GM18909 (cell line): ENCODE results near the gene MAPK6.
"Not testable (repeated sequence)": the region's sequence is repeated elsewhere in the genome, so short reads cannot be mapped to it uniquely, and the experiment has no call there.

Source experiments
- ATAC-seq: cut with Tn5 transposase; IDR thresholded peaks from one replicate; pipeline ENCODE4 v1.9.1; 2021; ENCODE audit warnings: mild to moderate bottlenecking; ENCODE audit not compliant: unreplicated experiment, poor library complexity

Gene MAPK6

DNA sequence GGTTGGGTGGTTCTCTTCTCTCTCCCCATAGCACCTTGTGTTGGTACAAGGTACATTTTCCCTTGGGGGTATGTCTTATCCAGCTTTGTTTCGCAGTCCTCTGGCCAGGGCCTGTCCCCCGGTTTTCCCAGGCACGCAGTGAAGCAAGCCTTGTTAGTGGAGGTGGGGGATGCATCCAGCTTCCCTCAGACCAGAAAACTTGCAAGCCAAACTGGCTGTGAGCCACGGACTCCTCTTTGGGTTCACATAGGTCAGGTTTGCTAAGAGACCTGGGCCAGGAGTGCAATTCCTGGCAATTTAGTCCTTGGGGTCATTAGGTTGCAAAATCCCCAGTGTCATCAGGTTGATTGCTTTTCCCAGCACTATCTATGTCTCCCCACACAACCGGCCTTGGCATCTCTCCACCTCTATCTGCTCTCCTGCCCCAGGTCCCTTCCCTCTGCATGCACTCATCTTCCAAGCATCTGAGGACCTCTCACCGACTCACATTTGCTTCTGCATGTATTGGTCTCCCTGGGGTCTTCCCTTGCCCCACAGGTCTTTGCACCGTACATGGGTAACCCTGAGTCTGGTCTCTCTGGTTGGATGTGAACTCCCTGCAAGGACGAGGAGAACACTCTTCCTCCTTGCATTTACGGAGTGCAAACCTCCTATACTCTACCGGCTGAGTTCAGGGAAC lies 59.3 kb downstream of the MAPK6 start:
- no peak for ATAC-seq

DNA sequence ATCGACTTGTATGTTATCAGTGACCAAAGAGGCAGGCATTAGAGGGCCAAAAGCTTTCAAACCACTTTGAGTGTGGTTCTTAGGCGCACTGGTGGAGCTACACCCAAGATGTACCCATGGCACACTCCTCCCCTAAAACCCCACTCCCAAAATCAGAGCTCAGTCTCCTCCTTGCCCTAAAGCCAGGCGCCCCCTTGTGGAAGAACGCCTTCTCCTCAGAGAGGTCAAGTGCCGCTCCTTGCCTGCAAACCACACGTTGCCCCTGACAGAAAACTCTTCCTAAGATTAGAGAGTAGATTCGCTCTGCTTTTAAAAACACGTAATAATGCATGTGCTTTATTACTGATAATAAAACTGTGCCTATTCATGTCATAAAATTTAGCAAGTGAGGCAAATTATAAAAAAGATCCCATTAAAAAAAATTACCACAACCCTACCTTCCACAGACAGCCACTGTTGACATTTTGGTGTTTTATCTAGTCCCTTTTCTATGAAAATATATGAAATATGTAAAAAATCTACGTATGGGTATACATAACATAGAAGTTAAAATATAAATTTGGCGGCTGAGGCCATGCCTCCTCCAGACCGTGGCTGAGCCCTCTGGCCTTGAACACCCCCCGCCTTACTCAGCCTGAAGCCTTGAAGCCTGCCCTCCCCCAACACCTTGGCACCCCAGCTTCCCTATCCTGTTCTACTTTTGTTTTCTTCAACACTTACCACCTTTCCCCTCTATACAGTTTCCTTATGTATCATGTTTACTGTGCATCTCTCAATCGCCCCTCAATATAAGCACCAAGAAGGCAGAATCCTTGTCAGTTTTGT lies 60.1 kb downstream of the MAPK6 start:
- peak; percentile 42 for ATAC-seq

GRCh38 chr15:52080031-52080430 lies 61.0 kb downstream of the MAPK6 start:
- no peak for ATAC-seq

- ATAC-seq: no peak
Observed at GRCh38 chr15:52080706-52081392, 61.8 kb downstream of the MAPK6 start.

DNA sequence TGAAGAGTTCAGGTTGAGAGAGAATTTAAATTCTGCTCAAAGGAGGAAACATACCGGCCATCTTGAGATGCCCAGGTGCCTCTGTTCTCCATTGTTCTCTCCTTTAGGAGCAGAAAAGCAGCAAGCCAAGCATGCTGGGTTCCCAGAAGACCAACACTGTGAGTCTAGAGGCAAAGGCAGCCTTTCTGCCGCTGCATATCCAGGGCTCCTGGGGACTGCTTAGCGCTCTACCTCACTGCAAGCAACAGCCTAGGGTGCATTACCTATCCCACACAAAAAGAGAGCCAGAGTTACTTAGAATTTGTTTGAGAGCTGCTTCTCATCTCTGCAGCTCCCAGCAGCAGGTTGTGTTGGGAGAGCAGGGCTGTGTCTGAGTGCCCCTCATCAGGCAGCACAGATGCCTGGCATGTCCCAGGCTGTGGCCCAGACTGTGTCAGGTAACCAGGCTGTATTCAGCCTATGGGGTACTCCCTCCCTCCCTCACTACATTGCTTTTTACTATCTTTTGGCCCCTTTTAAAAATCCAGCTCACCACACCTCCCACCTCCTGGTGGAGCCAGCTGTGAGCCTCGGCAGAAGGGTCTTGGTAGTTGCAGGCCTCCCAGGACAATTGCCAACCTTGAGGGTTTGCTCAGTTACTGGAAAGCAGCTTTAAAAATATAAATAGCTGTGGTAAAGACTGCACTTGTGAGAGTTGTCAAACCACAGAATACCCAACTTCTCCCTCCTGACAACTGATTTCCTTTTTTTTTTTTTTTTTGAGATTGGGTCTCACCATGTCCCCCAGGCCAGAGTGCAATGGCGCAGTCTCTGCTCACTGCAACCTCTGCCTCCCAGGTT lies 63.4 kb downstream of the MAPK6 start:
- ATAC-seq: peak; percentile 75

- peak; percentile 9 for ATAC-seq
Observed at GRCh38 chr15:52083037-52083359, 64.0 kb downstream of the MAPK6 start.

GRCh38 chr15:52083603-52084002 lies 64.6 kb downstream of the MAPK6 start:
- no peak for ATAC-seq

DNA sequence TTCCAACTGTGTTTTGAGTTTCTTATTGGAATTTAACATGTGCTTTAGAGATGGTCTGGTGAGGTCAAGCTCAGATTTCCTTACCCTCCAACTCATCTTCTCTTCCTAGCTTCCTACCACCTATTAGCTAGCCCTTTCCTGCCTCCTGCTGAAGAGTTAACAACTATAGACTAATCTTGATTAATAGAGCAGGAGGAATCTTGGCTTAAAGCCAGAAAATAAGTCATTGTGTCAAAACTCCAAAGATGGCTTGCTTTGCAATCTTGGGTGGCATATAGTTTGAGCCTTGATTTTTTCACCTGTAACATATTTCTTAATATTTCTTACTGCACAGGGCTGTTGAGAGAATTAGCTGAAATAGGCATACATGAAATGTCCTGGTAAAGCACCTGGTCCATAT lies 66.3 kb downstream of the MAPK6 start:
- ATAC-seq: no peak

- ATAC-seq: no peak
Observed at GRCh38 chr15:52086011-52086786, 67.2 kb downstream of the MAPK6 start.

- no peak for ATAC-seq
Observed at GRCh38 chr15:52090193-52090592, 71.2 kb downstream of the MAPK6 start.

- ATAC-seq: no peak
Observed at GRCh38 chr15:52093167-52093538, 74.1 kb downstream of the MAPK6 start.

DNA sequence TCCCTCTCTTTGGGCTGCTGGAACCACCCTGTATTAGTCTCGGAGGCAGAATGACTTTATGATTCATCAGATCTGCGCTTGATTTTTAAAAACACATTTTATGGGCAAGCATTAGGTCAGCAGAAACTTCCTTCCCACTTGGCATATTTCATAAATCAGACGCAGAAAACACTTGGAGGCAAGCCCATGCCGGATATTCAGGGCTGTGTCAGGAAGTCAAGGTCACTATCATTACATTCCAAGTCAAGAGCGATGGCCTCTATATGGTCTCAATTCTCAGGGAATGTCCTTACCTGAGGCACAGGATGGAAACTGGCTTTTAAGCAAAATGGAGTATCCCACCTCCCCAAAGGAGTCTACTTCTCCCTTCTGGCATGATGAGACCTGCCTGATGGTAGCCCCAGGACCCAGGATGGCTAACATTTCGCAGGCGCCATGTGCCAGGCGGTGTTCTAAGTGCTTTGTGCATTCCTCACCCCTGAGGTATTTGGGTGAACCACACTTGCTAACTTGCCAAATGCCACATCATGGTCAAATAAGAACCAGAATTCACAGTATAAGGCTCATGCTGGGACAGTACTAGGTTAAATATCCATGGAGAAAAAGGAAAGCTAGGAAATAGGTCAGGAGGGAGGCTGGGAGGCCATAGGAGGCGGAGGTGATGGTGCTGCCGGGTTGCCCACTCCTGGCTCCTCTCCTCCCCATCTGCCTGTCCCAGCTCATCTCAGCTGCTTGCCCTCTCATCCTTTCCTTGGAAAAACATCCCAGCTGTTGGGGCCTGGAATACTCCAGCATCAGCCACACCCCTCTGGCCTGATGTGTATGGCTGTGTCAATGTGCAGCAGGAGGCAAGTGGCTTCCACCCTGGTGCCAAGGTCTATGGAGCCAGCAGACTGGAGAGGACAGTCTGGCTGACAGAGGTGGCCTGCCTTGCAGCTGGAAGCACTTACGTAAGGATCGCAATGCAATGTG lies 74.8 kb downstream of the MAPK6 start:
- ATAC-seq: no peak

GRCh38 chr15:52094811-52095584 lies 76.0 kb downstream of the MAPK6 start:
- no peak for ATAC-seq

GRCh38 chr15:52095597-52096262 lies 76.7 kb downstream of the MAPK6 start:
- no peak for ATAC-seq

DNA sequence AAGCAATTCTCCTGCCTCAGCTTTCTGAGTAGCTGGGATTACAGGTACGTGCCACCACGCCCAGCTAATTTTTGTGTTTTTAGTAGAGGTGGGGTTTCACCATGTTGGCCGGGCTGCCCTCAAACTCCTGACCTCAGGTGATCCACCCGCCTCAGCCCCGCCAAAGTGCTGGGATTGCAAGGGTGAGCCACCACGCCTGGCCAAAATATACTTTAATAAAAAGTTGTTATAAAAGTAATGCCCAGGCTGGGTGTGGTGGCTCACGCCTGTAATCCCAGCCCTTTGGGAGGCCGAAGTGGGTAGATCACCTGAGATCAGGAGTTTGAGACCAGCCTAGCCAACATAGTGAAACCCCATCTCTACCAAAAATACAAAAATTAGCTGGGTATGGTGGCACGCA lies 77.5 kb downstream of the MAPK6 start:
- not testable (repeated sequence) for ATAC-seq

DNA sequence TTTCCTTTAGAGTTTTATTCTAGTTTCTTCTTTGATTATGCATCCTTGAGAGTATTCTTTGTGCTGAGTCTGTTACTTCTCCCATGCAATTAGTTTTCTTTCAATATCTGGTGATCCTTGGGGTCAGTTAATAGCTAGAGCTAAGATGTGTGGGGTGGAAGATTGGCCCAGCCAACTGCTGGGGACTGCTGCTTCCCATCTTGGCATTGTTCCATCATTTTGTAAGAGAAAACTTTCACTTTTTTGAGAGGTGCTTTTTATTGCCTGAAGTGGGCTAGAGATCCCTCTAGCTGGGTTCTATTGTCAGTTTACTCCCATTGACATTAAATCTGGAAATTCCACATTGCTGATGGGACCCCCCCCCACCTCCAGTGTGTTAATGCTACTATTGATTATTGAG lies 78.2 kb downstream of the MAPK6 start:
- no peak for ATAC-seq

- no peak for ATAC-seq
Observed at GRCh38 chr15:52098323-52098722, 79.3 kb downstream of the MAPK6 start.
